Coronary artery (tissue), 2 donors: Measurements from ENCODE around the gene TIMM13.
"Not testable (repeated sequence)": the region's sequence is repeated elsewhere in the genome, so short reads cannot be mapped to it uniquely, and the experiment has no call there.

Experiments
- DNase-seq: peaks from one replicate; pipeline ENCODE4 v3.0.0-alpha.2; 2017; ENCODE audit warnings: low spot score
- H3K27ac ChIP-seq, 2 donors: fragments of 200-600 bp; sonication (generic); one replicate each; pipeline ENCODE4 v1.5.1; 2016 to 2019
- H3K4me3 ChIP-seq: fragments of 200-600 bp; sonication (generic); 2 replicates; pipeline ENCODE4 v1.5.1; 2016; ENCODE audit warnings: mild to moderate bottlenecking, moderate library complexity
- TF ChIP-seq, protein P1 (sequence below): fragments of 200-600 bp; sonication (generic); IDR thresholded peaks from one replicate; pipeline ENCODE4 v1.5.1; 2019; ENCODE audit warnings: antibody characterized with exemption

The TIMM13 gene

DNA sequence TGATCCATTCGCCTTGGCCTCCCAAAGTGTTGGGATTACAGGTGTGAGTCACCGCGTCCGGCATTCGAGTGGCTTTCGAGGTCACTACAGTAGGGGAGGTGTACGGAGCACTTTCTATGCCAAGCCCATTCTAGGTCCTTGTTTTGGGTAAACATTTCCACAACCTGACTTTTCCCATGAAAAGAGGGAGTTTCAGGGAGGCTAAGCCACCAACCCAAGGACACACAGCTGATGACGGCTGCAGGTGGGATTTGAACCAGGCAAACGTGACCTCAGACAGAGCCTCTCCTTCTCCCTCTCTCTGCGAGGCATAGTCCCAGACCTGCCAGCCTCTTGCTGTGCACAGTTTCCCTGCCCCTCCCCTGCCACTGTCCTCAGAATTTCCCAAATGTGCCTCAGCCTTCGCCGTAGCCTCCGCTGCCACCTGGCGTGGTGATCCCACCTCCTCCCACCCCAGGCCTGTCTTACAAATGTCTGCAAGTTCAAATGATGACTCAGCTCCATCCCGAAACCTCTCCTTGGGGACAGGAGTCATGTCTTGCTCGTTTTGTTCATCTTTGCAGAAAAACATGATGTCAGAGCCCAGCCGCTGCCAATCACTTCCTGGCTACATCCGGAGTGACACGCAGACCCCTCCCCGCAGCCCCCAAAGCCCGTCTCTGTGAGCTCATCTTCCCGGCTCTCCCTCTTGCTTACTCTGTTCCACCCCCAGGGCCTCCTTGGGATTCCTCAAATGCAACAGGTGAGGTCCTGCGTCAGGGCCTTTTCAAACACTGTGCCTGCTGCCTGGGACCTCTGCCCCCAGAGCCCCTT lies 41.9 kb upstream of the TIMM13 start:
- DNase-seq = no peak
- no peak overlapping the region for H3K27ac ChIP-seq
- TF ChIP-seq, protein P1, sequence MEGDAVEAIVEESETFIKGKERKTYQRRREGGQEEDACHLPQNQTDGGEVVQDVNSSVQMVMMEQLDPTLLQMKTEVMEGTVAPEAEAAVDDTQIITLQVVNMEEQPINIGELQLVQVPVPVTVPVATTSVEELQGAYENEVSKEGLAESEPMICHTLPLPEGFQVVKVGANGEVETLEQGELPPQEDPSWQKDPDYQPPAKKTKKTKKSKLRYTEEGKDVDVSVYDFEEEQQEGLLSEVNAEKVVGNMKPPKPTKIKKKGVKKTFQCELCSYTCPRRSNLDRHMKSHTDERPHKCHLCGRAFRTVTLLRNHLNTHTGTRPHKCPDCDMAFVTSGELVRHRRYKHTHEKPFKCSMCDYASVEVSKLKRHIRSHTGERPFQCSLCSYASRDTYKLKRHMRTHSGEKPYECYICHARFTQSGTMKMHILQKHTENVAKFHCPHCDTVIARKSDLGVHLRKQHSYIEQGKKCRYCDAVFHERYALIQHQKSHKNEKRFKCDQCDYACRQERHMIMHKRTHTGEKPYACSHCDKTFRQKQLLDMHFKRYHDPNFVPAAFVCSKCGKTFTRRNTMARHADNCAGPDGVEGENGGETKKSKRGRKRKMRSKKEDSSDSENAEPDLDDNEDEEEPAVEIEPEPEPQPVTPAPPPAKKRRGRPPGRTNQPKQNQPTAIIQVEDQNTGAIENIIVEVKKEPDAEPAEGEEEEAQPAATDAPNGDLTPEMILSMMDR = no peak
- H3K4me3 ChIP-seq = no peak overlapping the region

DNA sequence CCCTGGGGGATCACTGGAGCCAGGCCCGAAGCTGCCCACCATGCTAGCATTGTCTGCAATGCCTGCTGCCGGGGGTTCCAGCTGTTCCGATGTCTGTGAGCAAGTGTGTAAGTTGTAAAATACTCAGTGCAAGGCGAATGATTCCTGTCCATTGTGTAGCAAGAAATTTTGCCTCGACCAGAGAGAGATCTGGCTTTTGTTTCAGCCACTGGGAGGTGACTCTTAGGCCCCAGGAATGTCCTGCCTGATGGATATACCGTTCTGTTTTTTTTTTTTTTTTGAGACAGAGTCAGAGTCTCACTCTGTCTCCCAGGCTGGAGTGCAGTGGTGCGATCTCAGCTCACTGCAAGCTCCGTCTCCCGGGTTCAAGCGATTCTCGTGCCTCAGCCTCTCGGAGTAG lies 41.2 kb upstream of the TIMM13 start:
- no peak for DNase-seq
- TF ChIP-seq, protein P1 = no peak
- H3K4me3 ChIP-seq = no peak overlapping the region
- no peak overlapping the region for H3K27ac ChIP-seq

DNA sequence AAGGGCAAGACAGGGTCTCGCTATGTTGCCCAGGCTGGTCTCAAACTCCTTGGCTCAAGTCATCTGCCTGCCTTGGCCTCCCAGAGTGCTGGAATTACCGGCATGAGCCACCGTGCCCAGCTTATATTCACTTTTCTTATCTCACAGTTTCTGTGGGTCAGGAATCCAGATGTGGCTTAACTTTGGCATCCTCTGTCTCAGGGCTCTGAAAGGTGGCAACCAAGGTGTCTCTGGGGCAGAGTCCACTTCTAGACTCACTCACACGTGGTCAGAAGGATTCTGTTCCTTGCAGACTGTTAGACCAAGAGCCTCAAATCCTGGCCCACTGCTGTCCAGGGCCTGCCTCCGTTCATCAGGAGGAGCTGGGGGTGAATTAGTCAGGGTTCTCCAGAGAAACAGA lies 37.0 kb upstream of the TIMM13 start:
- TF ChIP-seq, protein P1 = no peak
- Histone ChIP-seq H3K27ac (no peak overlapping the region), H3K4me3 (no peak overlapping the region)
- no peak for DNase-seq

DNA sequence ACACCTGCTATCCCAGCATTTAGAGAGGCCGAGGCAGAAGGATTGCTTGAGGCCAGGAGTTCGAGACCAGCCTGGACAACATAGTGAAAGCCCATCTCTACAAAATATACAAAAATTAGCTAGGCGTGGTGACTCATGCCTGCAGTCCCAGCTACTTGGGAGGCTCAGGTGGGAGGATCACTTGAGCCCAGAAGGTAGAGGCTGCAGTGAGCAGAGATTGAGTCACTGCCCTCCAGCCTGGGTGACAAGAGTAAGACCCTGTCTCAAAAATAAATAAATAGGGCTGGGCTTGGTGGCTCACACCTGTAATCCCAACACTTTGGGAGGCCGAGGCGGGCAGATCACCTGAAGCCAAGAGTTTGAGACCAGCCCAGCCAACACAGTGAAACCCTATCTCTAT lies 36.3 kb upstream of the TIMM13 start:
- peak overlapping the region in 1 of 2 donors; percentile 55 for H3K27ac ChIP-seq
- not testable (repeated sequence) for DNase-seq, H3K4me3 ChIP-seq

DNA sequence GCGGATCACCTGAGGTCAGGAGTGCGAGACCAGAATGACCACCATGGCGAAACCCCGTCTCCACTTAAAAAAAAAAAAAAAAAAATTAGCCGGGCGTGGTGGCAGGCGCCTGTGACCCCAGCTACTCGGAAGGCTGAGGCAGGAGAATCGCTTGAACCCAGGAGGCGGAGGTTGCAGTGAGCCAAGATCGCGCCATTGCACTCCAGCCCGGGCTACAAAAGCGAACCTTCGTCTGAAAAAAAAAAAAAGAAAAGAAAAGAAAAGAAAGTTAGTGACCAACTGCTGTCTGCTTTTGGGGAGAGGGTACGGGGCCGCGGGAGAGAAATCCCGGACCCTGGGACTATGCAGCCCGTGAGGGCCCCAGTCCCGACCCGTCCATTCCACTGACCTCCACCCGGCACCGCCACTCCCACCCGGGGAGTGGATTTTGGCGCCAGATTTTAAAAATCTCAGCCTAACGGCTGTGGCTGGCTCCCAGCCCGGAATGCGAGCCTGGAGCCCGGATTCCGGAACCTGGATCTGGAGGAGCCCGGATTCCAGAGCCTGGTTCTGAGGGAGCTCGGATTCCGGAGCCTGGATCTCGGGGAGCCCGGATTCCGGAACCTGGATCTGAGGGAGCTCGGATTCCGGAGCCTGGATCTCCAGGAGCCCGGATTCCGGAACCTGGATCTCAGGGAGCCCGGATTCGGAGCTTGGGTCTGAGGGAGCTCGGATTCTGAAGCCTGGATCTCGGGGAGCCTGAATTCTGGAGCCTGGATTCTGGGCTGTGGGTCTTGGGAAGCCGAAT lies 35.4 kb upstream of the TIMM13 start:
- peak; percentile 95 for DNase-seq
- H3K4me3 ChIP-seq = peak overlapping the region; percentile 82
- peak overlapping the region in 1 of 2 donors; percentile 55 for H3K27ac ChIP-seq
- TF ChIP-seq, protein P1 = no peak

DNA sequence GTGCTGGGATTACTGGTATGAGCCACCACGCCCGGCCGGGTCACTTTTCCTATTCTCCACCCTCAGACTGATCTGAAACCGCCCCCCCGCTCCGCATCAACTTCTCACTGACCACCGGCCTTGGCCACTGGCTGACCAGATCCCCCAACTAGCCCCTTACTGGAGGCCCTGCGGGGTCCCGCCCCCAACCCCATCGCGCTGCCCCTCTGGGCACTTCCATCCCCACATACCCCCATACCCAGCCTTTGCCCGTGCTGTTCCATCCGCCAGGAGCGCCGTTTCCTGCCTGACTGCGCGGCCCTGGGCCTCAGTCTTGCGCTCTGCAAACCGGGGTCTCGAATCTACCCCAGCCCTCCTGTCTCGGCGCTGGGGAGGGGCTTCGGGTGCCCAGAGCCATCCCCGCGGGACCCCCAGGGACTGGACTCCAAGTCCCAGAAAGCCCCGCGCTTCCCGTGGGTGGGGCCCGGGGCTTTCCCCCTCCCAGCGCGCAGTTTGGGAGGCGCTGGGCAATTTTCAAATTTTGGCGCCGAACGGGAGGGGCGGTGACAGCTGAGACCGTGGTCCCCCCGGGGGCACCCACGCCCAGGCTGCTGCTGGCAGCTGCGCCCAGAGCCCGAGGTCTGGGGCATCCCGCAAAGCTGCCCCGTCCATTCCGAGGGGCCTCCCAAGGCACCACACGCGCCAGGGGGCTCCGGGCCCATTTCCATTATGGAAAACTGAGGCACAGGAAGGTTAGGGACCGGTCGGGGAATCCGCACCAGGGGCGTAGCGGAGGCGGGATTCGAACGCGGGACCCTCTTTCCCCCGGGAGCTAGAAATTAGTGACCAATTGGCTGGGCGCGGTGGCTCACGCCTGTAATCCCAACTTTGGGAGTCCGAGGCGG lies 34.6 kb upstream of the TIMM13 start:
- DNase-seq = no peak
- H3K27ac ChIP-seq = peak overlapping the region in 1 of 2 donors; percentile 54

More for the DNA sequence above, 34.6 kb upstream of the TIMM13 start:
- peak overlapping the region; percentile 82 for H3K4me3 ChIP-seq
- TF ChIP-seq, protein P1 = no peak
